HUES6 (cell line): ENCODE measurements around the gene PAPPA.

ENCODE experiments used
- H3K27ac ChIP-seq: 2 replicates; pipeline ENCODE4 v1.7.0; 2013; ENCODE audit warnings: low read depth, mild to moderate bottlenecking, low read length, inconsistent platforms
- H3K27me3 ChIP-seq: 2 replicates; pipeline ENCODE4 v1.6.1; 2013; ENCODE audit warnings: low read length; ENCODE audit not compliant: control insufficient read depth, insufficient read depth
- H3K36me3 ChIP-seq: 2 replicates; pipeline ENCODE4 v1.6.1; 2013; ENCODE audit warnings: low read length; ENCODE audit not compliant: control insufficient read depth, insufficient read depth
- H3K4me1 ChIP-seq: 2 replicates; pipeline ENCODE4 v1.6.1; 2013; ENCODE audit warnings: low read length; ENCODE audit not compliant: control insufficient read depth, insufficient read depth
- H3K4me3 ChIP-seq: 2 replicates; pipeline ENCODE4 v1.5.1; 2013; ENCODE audit warnings: low read depth, low read length
- H3K9ac ChIP-seq: one replicate; pipeline ENCODE4 v1.6.1; 2013; ENCODE audit warnings: mild to moderate bottlenecking, low read length
- H3K9me3 ChIP-seq: 2 replicates; pipeline ENCODE4 v1.6.1; 2013; ENCODE audit warnings: low read depth, low read length; ENCODE audit not compliant: control insufficient read depth, insufficient read depth

Gene PAPPA

GRCh38 chr9:116345817-116346216 lies 192.2 kb downstream of the PAPPA start:
- Histone ChIP-seq H3K27ac (no peak overlapping the region), H3K9ac (no peak overlapping the region), H3K4me3 (no peak overlapping the region), H3K27me3 (peaks cover 29% of the 10 kb centered on the region; the same call in 1 of the 2 replicates), H3K4me1 (peaks cover 3% of the 10 kb centered on the region; the same call in 1 of the 2 replicates), H3K9me3 (no peaks in the 10 kb centered on the region), H3K36me3 (no peaks in the 10 kb centered on the region)

DNA sequence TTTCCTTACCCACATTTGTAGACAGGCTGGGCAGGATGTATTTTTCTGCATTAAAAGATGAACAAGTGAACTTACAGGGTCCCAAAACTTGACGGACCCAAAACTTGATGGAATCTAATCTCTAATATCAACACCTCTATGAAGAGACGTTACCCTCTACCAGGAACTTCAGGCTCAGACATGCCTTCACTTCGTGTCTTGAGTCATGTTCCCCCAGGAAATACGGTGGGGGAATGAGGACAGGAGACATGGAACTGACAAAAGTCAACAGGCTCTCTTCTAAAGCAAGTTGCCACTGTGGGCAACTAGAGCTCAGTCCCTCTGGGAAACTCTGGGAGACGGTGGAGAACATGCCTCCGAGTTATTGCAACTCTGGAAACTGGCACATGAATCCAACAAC lies 196.1 kb downstream of the PAPPA start:
- no peak overlapping the region for H3K9ac ChIP-seq
- no peaks in the 10 kb centered on the region for H3K36me3 ChIP-seq
- no peaks in the 10 kb centered on the region for H3K9me3 ChIP-seq
- H3K27me3 ChIP-seq = peaks cover 13% of the 10 kb centered on the region; the same call in 1 of the 2 replicates
- no peak overlapping the region for H3K27ac ChIP-seq
- H3K4me1 ChIP-seq = no peaks in the 10 kb centered on the region
- H3K4me3 ChIP-seq = no peak overlapping the region

DNA sequence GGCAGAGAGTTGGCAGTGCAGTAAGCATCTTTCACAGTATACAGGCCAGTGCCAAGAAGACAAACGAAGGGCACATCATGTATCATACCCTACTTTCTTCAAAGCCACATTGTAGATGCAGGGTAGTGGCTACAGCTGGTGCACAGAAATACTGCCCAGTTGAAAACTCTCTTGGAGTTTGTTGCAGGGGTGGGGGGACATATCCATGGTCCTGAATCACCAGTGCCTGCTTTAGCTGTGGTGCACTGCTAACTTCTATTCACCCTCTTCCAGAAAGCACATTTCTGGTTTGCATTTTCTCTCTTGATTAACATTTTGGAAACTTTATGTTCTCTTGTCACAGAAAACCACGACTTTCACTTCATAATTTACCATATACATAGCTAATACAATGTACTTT lies 196.6 kb downstream of the PAPPA start:
- Histone ChIP-seq H3K27me3 (peaks cover 13% of the 10 kb centered on the region; the same call in 1 of the 2 replicates), H3K4me3 (no peak overlapping the region), H3K27ac (no peak overlapping the region), H3K9me3 (no peaks in the 10 kb centered on the region), H3K36me3 (no peaks in the 10 kb centered on the region), H3K9ac (no peak overlapping the region), H3K4me1 (0 out of 2 replicates have a peak, but pooled peaks cover 1% of the 10 kb centered on the region)

DNA sequence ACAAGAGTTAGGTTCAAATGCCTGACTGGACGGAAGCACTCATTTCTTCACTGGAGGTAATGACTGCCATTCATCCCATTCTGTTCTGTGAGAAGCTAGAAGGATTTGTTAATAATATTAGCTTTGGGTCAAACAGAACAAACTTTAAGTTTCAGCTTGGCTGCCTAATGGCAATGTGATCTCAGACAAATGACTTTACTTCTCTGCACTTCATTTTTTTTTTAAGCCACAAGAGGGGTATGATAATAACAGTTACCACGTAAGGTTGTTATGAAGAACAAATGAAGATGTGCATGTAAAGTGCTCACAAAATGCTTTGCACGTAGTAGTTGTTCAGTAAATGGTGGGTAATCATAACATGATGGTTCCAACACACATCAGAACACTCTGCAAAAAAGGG lies 199.4 kb downstream of the PAPPA start:
- H3K9ac ChIP-seq = no peak overlapping the region
- no peak overlapping the region for H3K27ac ChIP-seq
- H3K4me1 ChIP-seq = 0 out of 2 replicates have a peak, but pooled peaks cover 7% of the 10 kb centered on the region
- 0 out of 2 replicates have a peak, but pooled peaks cover 6% of the 10 kb centered on the region for H3K27me3 ChIP-seq
- no peaks in the 10 kb centered on the region for H3K9me3 ChIP-seq
- no peak overlapping the region for H3K4me3 ChIP-seq
- H3K36me3 ChIP-seq = no peaks in the 10 kb centered on the region

GRCh38 chr9:116355153-116355921 lies 201.7 kb downstream of the PAPPA start:
- Histone ChIP-seq H3K4me1 (0 out of 2 replicates have a peak, but pooled peaks cover 7% of the 10 kb centered on the region), H3K27ac (no peak overlapping the region), H3K4me3 (no peak overlapping the region), H3K9ac (no peak overlapping the region), H3K36me3 (no peaks in the 10 kb centered on the region), H3K27me3 (0 out of 2 replicates have a peak, but pooled peaks cover 6% of the 10 kb centered on the region), H3K9me3 (no peaks in the 10 kb centered on the region)

GRCh38 chr9:116358251-116358650 lies 204.7 kb downstream of the PAPPA start:
- H3K9me3 ChIP-seq = no peaks in the 10 kb centered on the region
- H3K27me3 ChIP-seq = 0 out of 2 replicates have a peak, but pooled peaks cover under 1% of the 10 kb centered on the region
- no peak overlapping the region for H3K27ac ChIP-seq
- H3K9ac ChIP-seq = no peak overlapping the region
- 0 out of 2 replicates have a peak, but pooled peaks cover 7% of the 10 kb centered on the region for H3K4me1 ChIP-seq
- no peak overlapping the region for H3K4me3 ChIP-seq
- H3K36me3 ChIP-seq = no peaks in the 10 kb centered on the region

GRCh38 chr9:116360016-116360415 lies 206.4 kb downstream of the PAPPA start:
- no peaks in the 10 kb centered on the region for H3K36me3 ChIP-seq
- H3K27ac ChIP-seq = no peak overlapping the region
- H3K9ac ChIP-seq = no peak overlapping the region
- no peaks in the 10 kb centered on the region for H3K27me3 ChIP-seq
- H3K9me3 ChIP-seq = no peaks in the 10 kb centered on the region
- H3K4me1 ChIP-seq = 0 out of 2 replicates have a peak, but pooled peaks cover 7% of the 10 kb centered on the region
- H3K4me3 ChIP-seq = no peak overlapping the region

GRCh38 chr9:116360989-116361388 lies 207.4 kb downstream of the PAPPA start:
- no peak overlapping the region for H3K4me3 ChIP-seq
- no peaks in the 10 kb centered on the region for H3K36me3 ChIP-seq
- H3K9ac ChIP-seq = no peak overlapping the region
- no peaks in the 10 kb centered on the region for H3K9me3 ChIP-seq
- H3K27ac ChIP-seq = no peak overlapping the region
- H3K4me1 ChIP-seq = no peaks in the 10 kb centered on the region
- H3K27me3 ChIP-seq = no peaks in the 10 kb centered on the region

DNA sequence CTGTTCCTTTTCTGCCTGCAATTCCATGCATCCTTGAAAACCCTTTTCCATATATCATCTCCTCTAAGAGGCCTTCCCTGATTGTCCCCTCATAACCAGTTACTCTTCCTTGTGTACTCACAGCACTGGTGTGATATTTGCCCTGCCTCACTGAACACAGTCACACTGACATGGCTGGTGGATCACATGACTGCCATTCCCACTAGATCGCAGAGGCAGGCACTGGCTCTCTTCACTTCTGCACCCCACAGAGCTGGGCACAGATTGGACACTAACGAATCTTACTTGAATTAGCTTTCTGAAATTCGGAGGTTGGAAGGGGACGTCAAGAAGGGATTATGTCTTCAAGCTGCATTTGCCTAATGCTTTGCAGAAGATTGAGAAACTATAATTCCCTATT lies 208.0 kb downstream of the PAPPA start:
- Histone ChIP-seq H3K4me3 (no peak overlapping the region), H3K27ac (no peak overlapping the region), H3K4me1 (no peaks in the 10 kb centered on the region), H3K27me3 (no peaks in the 10 kb centered on the region), H3K9ac (no peak overlapping the region), H3K9me3 (no peaks in the 10 kb centered on the region), H3K36me3 (no peaks in the 10 kb centered on the region)

DNA sequence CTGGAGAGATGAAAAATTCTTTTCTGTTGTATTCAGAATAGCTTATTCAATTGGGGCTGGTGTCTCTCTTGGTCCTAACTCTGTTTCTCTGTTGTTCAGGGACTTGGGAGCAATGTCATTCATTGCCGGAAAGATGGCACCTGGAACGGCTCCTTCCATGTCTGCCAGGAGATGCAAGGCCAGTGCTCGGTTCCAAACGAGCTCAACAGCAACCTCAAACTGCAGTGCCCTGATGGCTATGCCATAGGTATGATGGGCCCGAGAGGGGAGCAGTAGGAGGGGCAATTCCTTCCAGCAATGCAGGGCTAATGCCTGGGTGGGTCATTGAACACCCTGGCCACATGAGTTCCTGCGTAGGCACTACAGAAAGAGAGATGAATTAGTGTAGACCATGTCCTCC lies 208.9 kb downstream of the PAPPA start:
- Histone ChIP-seq H3K9ac (no peak overlapping the region), H3K9me3 (no peaks in the 10 kb centered on the region), H3K4me1 (no peaks in the 10 kb centered on the region), H3K36me3 (no peaks in the 10 kb centered on the region), H3K27me3 (no peaks in the 10 kb centered on the region), H3K27ac (no peak overlapping the region), H3K4me3 (no peak overlapping the region)

- H3K27me3 ChIP-seq = no peaks in the 10 kb centered on the region
- H3K36me3 ChIP-seq = no peaks in the 10 kb centered on the region
- no peak overlapping the region for H3K4me3 ChIP-seq
- H3K27ac ChIP-seq = no peak overlapping the region
- no peaks in the 10 kb centered on the region for H3K9me3 ChIP-seq
- no peaks in the 10 kb centered on the region; the same call in 1 of the 2 replicates for H3K4me1 ChIP-seq
- H3K9ac ChIP-seq = no peak overlapping the region
These were observed 211.5 kb downstream of the PAPPA start for GRCh38 chr9:116365056-116365471.
